T1000 (cell line): Measurements from ENCODE around the gene RPS3.
A peak's percentile ranks its signal among the peaks of the same experiment; 100 is the strongest.
"Not testable (repeated sequence)": the region's sequence is repeated elsewhere in the genome, so short reads cannot be mapped to it uniquely, and the experiment has no call there.

Experiments
- DNase-seq: peaks from one replicate; lab custom pipeline; 2025; ENCODE audit warnings: mixed read lengths; lab: John Stamatoyannopoulos, UW

RPS3 gene

GRCh38 chr11:75399344-75400145, at the start of gene RPS3:
RPS3 (plus strand) TSS chr11:75399518; CDS start chr11:75399548, 30 bp downstream.
- DNase-seq = peak; percentile 83

GRCh38 chr11:75349521-75350116, 49.7 kb upstream of the RPS3 start:
- DNase-seq = no peak

- DNase-seq = no peak
Observed at GRCh38 chr11:75350122-75350742, 49.1 kb upstream of the RPS3 start.

- DNase-seq = no peak
Observed at GRCh38 chr11:75350743-75351540, 48.4 kb upstream of the RPS3 start.

GRCh38 chr11:75351541-75351790, 47.9 kb upstream of the RPS3 start, which contains the start of gene ARRB1:
ARRB1 (minus strand) TSS chr11:75351661; CDS start chr11:75351607, 54 bp downstream.
- no peak for DNase-seq

- DNase-seq = no peak
Observed at GRCh38 chr11:75351791-75352587, 47.3 kb upstream of the RPS3 start.

- DNase-seq = no peak
Observed at GRCh38 chr11:75352588-75353206, 46.6 kb upstream of the RPS3 start.

- no peak for DNase-seq
Observed at GRCh38 chr11:75355051-75355450, 44.3 kb upstream of the RPS3 start.

- DNase-seq = no peak
Observed at GRCh38 chr11:75356613-75357012, 42.7 kb upstream of the RPS3 start.

GRCh38 chr11:75362285-75362684, 37.0 kb upstream of the RPS3 start:
- DNase-seq = not testable (repeated sequence)

- no peak for DNase-seq
Observed at GRCh38 chr11:75365711-75366181, 33.6 kb upstream of the RPS3 start.

GRCh38 chr11:75366826-75367225, 32.5 kb upstream of the RPS3 start:
- not testable (repeated sequence) for DNase-seq

GRCh38 chr11:75369560-75370255, 29.6 kb upstream of the RPS3 start:
- DNase-seq = no peak

- no peak for DNase-seq
Observed at GRCh38 chr11:75371949-75372876, 27.1 kb upstream of the RPS3 start.

- no peak for DNase-seq
Observed at GRCh38 chr11:75373201-75373600, 26.1 kb upstream of the RPS3 start.

- no peak for DNase-seq
Observed at GRCh38 chr11:75374646-75375045, 24.7 kb upstream of the RPS3 start.

- DNase-seq = no peak
Observed at GRCh38 chr11:75375626-75376025, 23.7 kb upstream of the RPS3 start.

GRCh38 chr11:75376175-75376574, 23.1 kb upstream of the RPS3 start:
- no peak for DNase-seq

- DNase-seq = not testable (repeated sequence)
Observed at GRCh38 chr11:75378776-75379175, 20.5 kb upstream of the RPS3 start.
